HepG2 (cell line): ENCODE data around the gene PIGV. TPM values are rescaled to one million over a fixed set of nuclear protein-coding genes. Genes with fewer than 3 reads are reported as not detected.

Experiments
- ATAC-seq: fragments of 200-7000 bp; cut with Tn5 transposase; 3 replicates; pipeline ENCODE4 v1.9.1; 2020; ENCODE audit warnings: mild to moderate bottlenecking, moderate library complexity
- BruUV-seq: library from RNA; stranded (reverse); fragments of 400-500 nt; replicated peaks from 2 replicates; lab custom pipeline; 2021; lab: Mats Ljungman, UMichigan
- CTCF ChIA-PET: fragments of 300-600 bp; formaldehyde crosslinking; extraction: SDS; loops from one replicate; lab custom pipeline; 2021; ENCODE audit warnings: low total read pairs, inconsistent platforms, low intra/inter-chr PET ratio; lab: Yijun Ruan, JAX
- POLR2A ChIA-PET: fragments of 350-600 bp; sonication (Branson Sonifier 250); formaldehyde crosslinking; loops from one replicate; lab custom pipeline; 2020; ENCODE audit warnings: antibody characterized with exemption, inconsistent platforms; lab: Yijun Ruan, JAX
- DNase-seq: peaks from one replicate; pipeline ENCODE4 v3.0.0-alpha.2; 2015; ENCODE audit warnings: low spot score
- FAIRE-seq: peaks from 3 replicates; lab custom pipeline; 2011; peaks lifted over from hg19 to GRCh38; lab: Jason Lieb, UNC
- H2AFZ ChIP-seq: one replicate; pipeline ENCODE4 v1.6.1; 2011; ENCODE audit warnings: low read length, inconsistent platforms
- H3K27ac ChIP-seq: fragments of 300-600 bp; 3 replicates; pipeline ENCODE4 v1.8.0; 2011; ENCODE audit warnings: mixed run types, mild to moderate bottlenecking, mixed read lengths, low read length, inconsistent platforms; ENCODE audit not compliant: insufficient read depth; ENCODE audit errors: extremely low read length
- H3K27me3 ChIP-seq, 2 experiments: fragments of 200-600 bp in 1 of 2; 2 replicates in 1 of 2; 3 replicates in 1 of 2; pipeline versions ENCODE4 v1.6.0 to v1.8.0; 2011; ENCODE audit warnings: low read length in 2 of 2, mild to moderate bottlenecking in 2 of 2, moderate library complexity in 2 of 2, inconsistent platforms in 1 of 2; ENCODE audit not compliant: insufficient read depth in 2 of 2, control insufficient read depth in 1 of 2
- H3K36me3 ChIP-seq, 2 experiments: fragments of 200-600 bp in 1 of 2; replicated peaks in 1 of 2; 2 replicates in 1 of 2; 3 replicates in 1 of 2; pipeline versions ENCODE4 v1.5.1 to v1.8.0; 2011; ENCODE audit warnings: low read length in 2 of 2, inconsistent platforms in 1 of 2; ENCODE audit not compliant: insufficient read depth in 2 of 2, control insufficient read depth in 1 of 2
- H3K4me1 ChIP-seq: 2 replicates; pipeline ENCODE4 v1.5.1; 2012; ENCODE audit warnings: low read length, inconsistent platforms; ENCODE audit not compliant: insufficient read depth
- H3K4me2 ChIP-seq: 2 replicates; pipeline ENCODE4 v1.6.0; 2011; ENCODE audit warnings: low read depth, low read length, inconsistent platforms
- H3K4me3 ChIP-seq, 3 experiments: fragments of 200-600 bp in 1 of 3; sonication (generic), shearing (Covaris generic) in 1 of 3; replicated peaks in 1 of 3; 2 replicates each; pipeline ENCODE4 v1.5.1; 2011 to 2016; ENCODE audit warnings: low read length in 3 of 3, inconsistent platforms in 2 of 3, low read depth in 2 of 3, mild to moderate bottlenecking in 2 of 3, control low read depth in 1 of 3, mixed read lengths in 1 of 3; ENCODE audit not compliant: insufficient read depth in 1 of 3
- H3K79me2 ChIP-seq: one replicate; pipeline ENCODE4 v1.6.1; 2011; ENCODE audit warnings: low read length, inconsistent platforms; ENCODE audit not compliant: insufficient read depth
- H3K9ac ChIP-seq: 2 replicates; pipeline ENCODE4 v1.6.0; 2011; ENCODE audit warnings: mild to moderate bottlenecking, low read depth, low read length, inconsistent platforms; ENCODE audit not compliant: insufficient read depth
- H3K9me3 ChIP-seq: 2 replicates; pipeline ENCODE4 v1.5.1; 2012; ENCODE audit warnings: mild to moderate bottlenecking, low read length
- H4K20me1 ChIP-seq: 2 replicates; pipeline ENCODE4 v1.6.0; 2011; ENCODE audit warnings: inconsistent platforms, mild to moderate bottlenecking, low read length, moderate library complexity; ENCODE audit not compliant: insufficient read depth
- AGO2 ChIP-seq: fragments of 200-400 bp; formaldehyde crosslinking; optimal IDR thresholded peaks from 2 replicates; pipeline ENCODE3; 2017; ENCODE audit warnings: mild to moderate bottlenecking, low read depth, low read length, moderate library complexity
- ARID2 ChIP-seq: sonication (generic); formaldehyde crosslinking; IDR thresholded peaks from 2 replicates; pipeline ENCODE4 v1.8.1; 2022; ENCODE audit warnings: mild to moderate bottlenecking, missing genetic modification reagents, borderline replicate concordance
- FOXK2 ChIP-seq: fragments of 450-650 bp; IDR thresholded peaks from 2 replicates; pipeline ENCODE4 v1.6.1; 2016
- HNRNPL ChIP-seq: fragments of 200-400 bp; formaldehyde crosslinking; IDR thresholded peaks from 2 replicates; pipeline ENCODE4 v1.6.1; 2017; ENCODE audit warnings: mild to moderate bottlenecking, low read depth, low read length
- MIER2 ChIP-seq: IDR thresholded peaks from 2 replicates; pipeline ENCODE4 v1.6.1; 2016; ENCODE audit warnings: missing biosample characterization, missing genetic modification reagents
- MIXL1 ChIP-seq: IDR thresholded peaks from 2 replicates; pipeline ENCODE4 v1.6.1; 2016
- MTF1 ChIP-seq: sonication (generic); formaldehyde crosslinking; IDR thresholded peaks from 2 replicates; pipeline ENCODE4 v1.5.0; 2020; ENCODE audit warnings: missing genetic modification reagents
- NFYB ChIP-seq: sonication (generic); formaldehyde crosslinking; IDR thresholded peaks from 2 replicates; pipeline ENCODE4 v1.4.0; 2020; ENCODE audit warnings: missing genetic modification reagents
- NKX3-1 ChIP-seq: sonication (generic); formaldehyde crosslinking; IDR thresholded peaks from 2 replicates; pipeline ENCODE4 v1.5.0; 2020; ENCODE audit warnings: missing genetic modification reagents
- ZNF75D ChIP-seq: sonication (generic); formaldehyde crosslinking; IDR thresholded peaks from 2 replicates; pipeline ENCODE4 v1.8.1; 2023; ENCODE audit warnings: missing genetic modification reagents, mild to moderate bottlenecking, borderline replicate concordance
- WGBS: methylation state at CpG from one replicate; pipeline ENCODE4 v1.1.6; 2017; ENCODE audit warnings: low lambda C conversion rate; 5-methylcytosine and 5-hydroxymethylcytosine counted together
- in situ Hi-C: cut with HindIII; loops from 2 replicates; pipeline ENCODE4 v1.10.0; 2017; ENCODE audit warnings: low pct_unique_long_range_greater_than_20kb; ENCODE audit not compliant: extremely low pct_ligation_motif_present
- intact Hi-C: fragments of 100-400 bp; cut with micrococcal nuclease; formaldehyde crosslinking; loops from one replicate; pipeline ENCODE4 v1.10.0; 2022; ENCODE audit not compliant: unreplicated experiment
- polyA plus RNA-seq, 8 experiments: library from polyadenylated mRNA; depleted of rRNA in 3 of 8; stranded (reverse) in 7 of 8; unstranded in 1 of 8; fragments of >200 nt; fragmentation: Illumina TruSeq in 4 of 8; extraction: Trizol in 4 of 8; gene quantifications; 2 replicates each; pipeline versions ENCODE4 v1.2.1 to v1.2.3, GENCODE V29; 2011 to 2016; ENCODE audit warnings: low read depth in 4 of 8, missing spikeins in 1 of 8, mixed read lengths in 1 of 8; ENCODE audit not compliant: insufficient read depth in 1 of 8
- total RNA-seq, 5 experiments: library from RNA; depleted of rRNA; stranded (reverse); fragments of >200 nt; fragmentation: Illumina TruSeq; extraction: Trizol; gene quantifications; 2 replicates each; pipeline ENCODE4 v1.2.3, GENCODE V29; 2016; ENCODE audit warnings: low read depth in 1 of 5
- TF ChIP-seq, protein P1 (sequence below): sonication (generic); formaldehyde crosslinking; conservative IDR thresholded peaks from 2 replicates; pipeline ENCODE4 v1.8.0; 2022; ENCODE audit warnings: low read depth, missing genetic modification reagents
- TF ChIP-seq, protein P2 (sequence below): sonication (generic); formaldehyde crosslinking; IDR thresholded peaks from 2 replicates; pipeline ENCODE4 v1.4.0; 2020; ENCODE audit warnings: mild to moderate bottlenecking, low read depth, missing genetic modification reagents
- TF ChIP-seq, protein P3 (sequence below): sonication (generic); formaldehyde crosslinking; IDR thresholded peaks from 2 replicates; pipeline ENCODE4 v1.4.0; 2020; ENCODE audit warnings: missing genetic modification reagents

The PIGV gene
- total and polyA plus RNA-seq, 2 of the 13 experiments (the other 11 are each of a cell fraction or from before 2014, with no cell fraction given), result 13.5 to 22.7 TPM

DNA sequence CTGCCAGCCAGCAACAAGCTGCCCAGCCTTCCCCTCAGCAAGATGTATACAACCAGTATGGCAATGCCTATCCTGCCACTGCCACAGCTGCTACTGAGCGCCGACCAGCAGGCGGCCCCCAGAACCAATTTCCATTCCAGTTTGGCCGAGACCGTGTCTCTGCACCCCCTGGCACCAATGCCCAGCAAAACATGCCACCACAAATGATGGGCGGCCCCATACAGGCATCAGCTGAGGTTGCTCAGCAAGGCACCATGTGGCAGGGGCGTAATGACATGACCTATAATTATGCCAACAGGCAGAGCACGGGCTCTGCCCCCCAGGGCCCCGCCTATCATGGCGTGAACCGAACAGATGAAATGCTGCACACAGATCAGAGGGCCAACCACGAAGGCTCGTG lies 13.3 kb upstream of the PIGV start:
- DNase-seq (no peak), FAIRE-seq (no peak), ATAC-seq (no peak)
- no peaks in the 10 kb centered on the region for H3K9me3 ChIP-seq
- peaks cover 45 to 91% of the 10 kb centered on the region in 2 experiments for H3K36me3 ChIP-seq
- no peak overlapping the region for H2AFZ ChIP-seq
- intact Hi-C loops (no loop called here), in situ Hi-C loops (no loop called here)
- TF ChIP-seq NKX3-1 (CRISPR knock-in tag) (no peak), FOXK2 (no peak), MIER2 (CRISPR knock-in tag) (no peak), ZNF75D (CRISPR knock-in tag) (no peak), ARID2 (CRISPR knock-in tag) (no peak), MTF1 (CRISPR knock-in tag) (no peak), MIXL1 (no peak), HNRNPL (0 out of 2 replicates have a peak, but pooled peaks have one; percentile 48), NFYB (CRISPR knock-in tag) (no peak), AGO2 (peak; percentile 65)
- TF ChIP-seq, protein P1, sequence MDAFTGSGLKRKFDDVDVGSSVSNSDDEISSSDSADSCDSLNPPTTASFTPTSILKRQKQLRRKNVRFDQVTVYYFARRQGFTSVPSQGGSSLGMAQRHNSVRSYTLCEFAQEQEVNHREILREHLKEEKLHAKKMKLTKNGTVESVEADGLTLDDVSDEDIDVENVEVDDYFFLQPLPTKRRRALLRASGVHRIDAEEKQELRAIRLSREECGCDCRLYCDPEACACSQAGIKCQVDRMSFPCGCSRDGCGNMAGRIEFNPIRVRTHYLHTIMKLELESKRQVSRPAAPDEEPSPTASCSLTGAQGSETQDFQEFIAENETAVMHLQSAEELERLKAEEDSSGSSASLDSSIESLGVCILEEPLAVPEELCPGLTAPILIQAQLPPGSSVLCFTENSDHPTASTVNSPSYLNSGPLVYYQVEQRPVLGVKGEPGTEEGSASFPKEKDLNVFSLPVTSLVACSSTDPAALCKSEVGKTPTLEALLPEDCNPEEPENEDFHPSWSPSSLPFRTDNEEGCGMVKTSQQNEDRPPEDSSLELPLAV, result no peak
- TF ChIP-seq, protein P2, sequence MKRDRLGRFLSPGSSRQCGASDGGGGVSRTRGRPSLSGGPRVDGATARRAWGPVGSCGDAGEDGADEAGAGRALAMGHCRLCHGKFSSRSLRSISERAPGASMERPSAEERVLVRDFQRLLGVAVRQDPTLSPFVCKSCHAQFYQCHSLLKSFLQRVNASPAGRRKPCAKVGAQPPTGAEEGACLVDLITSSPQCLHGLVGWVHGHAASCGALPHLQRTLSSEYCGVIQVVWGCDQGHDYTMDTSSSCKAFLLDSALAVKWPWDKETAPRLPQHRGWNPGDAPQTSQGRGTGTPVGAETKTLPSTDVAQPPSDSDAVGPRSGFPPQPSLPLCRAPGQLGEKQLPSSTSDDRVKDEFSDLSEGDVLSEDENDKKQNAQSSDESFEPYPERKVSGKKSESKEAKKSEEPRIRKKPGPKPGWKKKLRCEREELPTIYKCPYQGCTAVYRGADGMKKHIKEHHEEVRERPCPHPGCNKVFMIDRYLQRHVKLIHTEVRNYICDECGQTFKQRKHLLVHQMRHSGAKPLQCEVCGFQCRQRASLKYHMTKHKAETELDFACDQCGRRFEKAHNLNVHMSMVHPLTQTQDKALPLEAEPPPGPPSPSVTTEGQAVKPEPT (CRISPR knock-in tag), result no peak
- TF ChIP-seq, protein P3, sequence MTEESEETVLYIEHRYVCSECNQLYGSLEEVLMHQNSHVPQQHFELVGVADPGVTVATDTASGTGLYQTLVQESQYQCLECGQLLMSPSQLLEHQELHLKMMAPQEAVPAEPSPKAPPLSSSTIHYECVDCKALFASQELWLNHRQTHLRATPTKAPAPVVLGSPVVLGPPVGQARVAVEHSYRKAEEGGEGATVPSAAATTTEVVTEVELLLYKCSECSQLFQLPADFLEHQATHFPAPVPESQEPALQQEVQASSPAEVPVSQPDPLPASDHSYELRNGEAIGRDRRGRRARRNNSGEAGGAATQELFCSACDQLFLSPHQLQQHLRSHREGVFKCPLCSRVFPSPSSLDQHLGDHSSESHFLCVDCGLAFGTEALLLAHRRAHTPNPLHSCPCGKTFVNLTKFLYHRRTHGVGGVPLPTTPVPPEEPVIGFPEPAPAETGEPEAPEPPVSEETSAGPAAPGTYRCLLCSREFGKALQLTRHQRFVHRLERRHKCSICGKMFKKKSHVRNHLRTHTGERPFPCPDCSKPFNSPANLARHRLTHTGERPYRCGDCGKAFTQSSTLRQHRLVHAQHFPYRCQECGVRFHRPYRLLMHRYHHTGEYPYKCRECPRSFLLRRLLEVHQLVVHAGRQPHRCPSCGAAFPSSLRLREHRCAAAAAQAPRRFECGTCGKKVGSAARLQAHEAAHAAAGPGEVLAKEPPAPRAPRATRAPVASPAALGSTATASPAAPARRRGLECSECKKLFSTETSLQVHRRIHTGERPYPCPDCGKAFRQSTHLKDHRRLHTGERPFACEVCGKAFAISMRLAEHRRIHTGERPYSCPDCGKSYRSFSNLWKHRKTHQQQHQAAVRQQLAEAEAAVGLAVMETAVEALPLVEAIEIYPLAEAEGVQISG (CRISPR knock-in tag), result no peak
- no peaks in the 10 kb centered on the region for H3K27me3 ChIP-seq
- H4K20me1 ChIP-seq, result no peaks in the 10 kb centered on the region
- CTCF ChIA-PET, result interaction anchor here (0.9 kb wide), 1 partner anchor 14 kb away, joined by 4 read pairs; no protein-coding TSS in a partner anchor
- no peak overlapping the region for H3K9ac ChIP-seq
- no peak overlapping the region for H3K27ac ChIP-seq
- no peak overlapping the region for H3K4me2 ChIP-seq
- peaks cover 2% of the 10 kb centered on the region for H3K79me2 ChIP-seq
- 97% methylated on average over 5 of the region's 13 CpGs for WGBS
- H3K4me1 ChIP-seq, result peaks cover 18% of the 10 kb centered on the region
- H3K4me3 ChIP-seq, result no peak overlapping the region
- POLR2A ChIA-PET, result no interaction called here
- no TSS peak for BruUV-seq
